Thymus (tissue), 11 donors: ENCODE results near the gene FCN1. TPM values are rescaled to one million over a fixed set of nuclear protein-coding genes. Genes with fewer than 3 reads are reported as not detected.
A peak's percentile ranks its signal among the peaks of the same experiment; 100 is the strongest.

ENCODE experiments used
- DNase-seq, 9 donors: peaks; one replicate each; pipeline ENCODE4 v3.0.0-alpha.2; 2013; ENCODE audit warnings: low spot score in 9 of 9, low read depth in 6 of 9, missing footprints in 1 of 9
- H3K27ac ChIP-seq, 2 donors: one replicate each; pipeline ENCODE4 v1.5.1; 2013; ENCODE audit warnings: control low read depth in 1 of 2, low read depth in 1 of 2, low read length in 1 of 2, mild to moderate bottlenecking in 1 of 2, moderate library complexity in 1 of 2
- H3K27me3 ChIP-seq, 2 donors: one replicate each; pipeline ENCODE4 v1.5.1; 2013; ENCODE audit warnings: low read length in 1 of 2; ENCODE audit not compliant: control insufficient read depth in 2 of 2, insufficient read depth in 1 of 2
- H3K36me3 ChIP-seq, 2 donors: one replicate each; pipeline ENCODE4 v1.5.1; 2013; ENCODE audit warnings: low read length in 1 of 2, mild to moderate bottlenecking in 1 of 2, moderate library complexity in 1 of 2; ENCODE audit not compliant: control insufficient read depth in 2 of 2, insufficient read depth in 2 of 2
- H3K4me1 ChIP-seq, 2 donors: one replicate each; pipeline ENCODE4 v1.5.1; 2013; ENCODE audit warnings: low read length in 2 of 2; ENCODE audit not compliant: control insufficient read depth in 2 of 2, insufficient read depth in 2 of 2
- H3K4me3 ChIP-seq, 2 donors: one replicate each; pipeline ENCODE4 v1.5.1; 2013; ENCODE audit warnings: low read length in 2 of 2, control low read depth in 1 of 2, mild to moderate bottlenecking in 1 of 2
- H3K9me3 ChIP-seq, 2 donors: one replicate each; pipeline ENCODE4 v1.5.1; 2013; ENCODE audit warnings: low read length in 1 of 2, mild to moderate bottlenecking in 1 of 2; ENCODE audit not compliant: control insufficient read depth in 2 of 2, insufficient read depth in 1 of 2
- WGBS: extraction: QIAGEN DNeasy Blood & Tissue Kit; methylation state at CpG from one replicate; pipeline ENCODE4 v1.1.7; 2013; 5-methylcytosine and 5-hydroxymethylcytosine counted together
- polyA plus RNA-seq: library from polyadenylated mRNA; stranded (reverse); fragments of 200-250 nt; gene quantifications from one replicate; pipeline ENCODE4 v1.2.3, GENCODE V29; 2013
- total RNA-seq: library from RNA; stranded (reverse); fragments of 120-200 nt; gene quantifications from one replicate; pipeline ENCODE4 v1.2.4, GENCODE V29; 2013
- donor health status: healthy.

The FCN1 gene
- total and polyA plus RNA-seq, 2 donors = 4.9 to 12.2 TPM

GRCh38 chr9:134896834-134897583 lies 20.7 kb downstream of the FCN1 start:
- Histone ChIP-seq H3K36me3 (no peaks in the 10 kb centered on the region), H3K27me3 (no peaks in the 10 kb centered on the region), H3K4me3 (no peak overlapping the region), H3K27ac (no peak overlapping the region), H3K9me3 (no peaks in the 10 kb centered on the region), H3K4me1 (peaks cover 0 to 19% of the 10 kb centered on the region in 2 donors)
- DNase-seq = no peak
- WGBS = 93% methylated on average over 14 of the region's 14 CpGs

- no peaks in the 10 kb centered on the region for H3K9me3 ChIP-seq
- peak in 1 of 9 donors; percentile 11 for DNase-seq
- peaks cover 0 to 22% of the 10 kb centered on the region in 2 donors for H3K4me1 ChIP-seq
- H3K36me3 ChIP-seq = no peaks in the 10 kb centered on the region
- H3K4me3 ChIP-seq = no peak overlapping the region
- H3K27ac ChIP-seq = peak overlapping the region in 1 of 2 donors; percentile 43
- no peaks in the 10 kb centered on the region for H3K27me3 ChIP-seq
- WGBS = 78% methylated on average over 14 of the region's 14 CpGs
These were observed 21.5 kb downstream of the FCN1 start for GRCh38 chr9:134895908-134896833.

DNA sequence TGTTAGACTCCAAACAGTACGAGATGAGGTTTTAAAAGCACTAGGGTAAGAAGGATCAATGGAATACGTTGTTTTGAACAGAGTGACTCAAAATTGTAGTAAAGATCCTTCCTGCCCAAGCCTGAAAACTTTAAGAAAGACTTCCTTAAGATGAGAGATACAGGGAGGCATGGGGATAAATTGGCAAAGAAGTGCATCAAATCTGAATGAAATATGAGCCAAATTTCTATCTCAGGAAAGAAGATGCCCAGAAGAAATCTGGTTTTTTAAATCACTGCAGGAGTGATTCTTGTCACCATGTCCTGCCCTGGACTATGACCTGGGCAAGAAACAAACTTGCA lies 22.2 kb downstream of the FCN1 start:
- H3K4me1 ChIP-seq = peaks cover 0 to 22% of the 10 kb centered on the region in 2 donors
- no peaks in the 10 kb centered on the region for H3K27me3 ChIP-seq
- no peak overlapping the region for H3K27ac ChIP-seq
- no peaks in the 10 kb centered on the region for H3K36me3 ChIP-seq
- 88% methylated on average over 2 of the region's 2 CpGs for WGBS
- H3K9me3 ChIP-seq = no peaks in the 10 kb centered on the region
- no peak for DNase-seq
- H3K4me3 ChIP-seq = no peak overlapping the region

GRCh38 chr9:134895097-134895496 lies 22.6 kb downstream of the FCN1 start:
- peaks cover 0 to 22% of the 10 kb centered on the region in 2 donors for H3K4me1 ChIP-seq
- H3K27ac ChIP-seq = no peak overlapping the region
- DNase-seq = no peak
- 78% methylated on average over 3 of the region's 3 CpGs for WGBS
- no peak overlapping the region for H3K4me3 ChIP-seq
- no peaks in the 10 kb centered on the region for H3K36me3 ChIP-seq
- H3K27me3 ChIP-seq = no peaks in the 10 kb centered on the region
- H3K9me3 ChIP-seq = no peaks in the 10 kb centered on the region

- no peaks in the 10 kb centered on the region for H3K27me3 ChIP-seq
- no peaks in the 10 kb centered on the region for H3K36me3 ChIP-seq
- H3K27ac ChIP-seq = no peak overlapping the region
- DNase-seq = no peak
- no peaks in the 10 kb centered on the region for H3K9me3 ChIP-seq
- 98% methylated on average over 7 of the region's 7 CpGs for WGBS
- no peak overlapping the region for H3K4me3 ChIP-seq
- peaks cover 0 to 24% of the 10 kb centered on the region in 2 donors for H3K4me1 ChIP-seq
These were observed 23.4 kb downstream of the FCN1 start for GRCh38 chr9:134894136-134894860.

- peaks cover 0 to 28% of the 10 kb centered on the region in 2 donors for H3K4me1 ChIP-seq
- no peak for DNase-seq
- no peaks in the 10 kb centered on the region for H3K36me3 ChIP-seq
- H3K4me3 ChIP-seq = no peak overlapping the region
- H3K27me3 ChIP-seq = no peaks in the 10 kb centered on the region
- 68% methylated on average over 7 of the region's 7 CpGs for WGBS
- H3K9me3 ChIP-seq = no peaks in the 10 kb centered on the region
- no peak overlapping the region for H3K27ac ChIP-seq
These were observed 24.8 kb downstream of the FCN1 start for GRCh38 chr9:134892820-134893420.

DNA sequence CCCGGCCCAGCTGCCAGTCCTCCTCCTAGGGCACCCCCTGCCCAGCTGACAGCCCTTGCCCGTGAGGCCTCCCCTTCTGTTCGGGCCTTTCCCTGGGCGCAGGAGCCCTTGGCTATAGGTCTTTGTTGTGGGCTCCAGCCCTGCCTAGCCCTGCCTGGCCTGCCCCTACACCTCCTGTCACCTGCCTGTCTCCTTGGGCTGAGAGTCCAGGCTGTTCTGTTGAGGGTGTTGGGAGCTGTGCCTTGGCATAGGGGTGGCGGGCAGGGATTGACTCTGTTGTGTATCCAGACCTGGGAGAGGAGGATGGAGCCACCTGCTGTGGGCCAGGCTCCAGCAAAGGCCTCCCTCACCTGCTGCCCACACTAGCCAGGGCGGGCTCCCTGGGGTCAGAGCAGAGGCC lies 25.5 kb downstream of the FCN1 start:
- no peaks in the 10 kb centered on the region for H3K9me3 ChIP-seq
- no peaks in the 10 kb centered on the region for H3K36me3 ChIP-seq
- H3K27me3 ChIP-seq = peaks cover 0 to 1% of the 10 kb centered on the region in 2 donors
- no peak for DNase-seq
- H3K4me3 ChIP-seq = no peak overlapping the region
- H3K27ac ChIP-seq = no peak overlapping the region
- H3K4me1 ChIP-seq = peaks cover 0 to 34% of the 10 kb centered on the region in 2 donors
- 81% methylated on average over 6 of the region's 6 CpGs for WGBS

DNA sequence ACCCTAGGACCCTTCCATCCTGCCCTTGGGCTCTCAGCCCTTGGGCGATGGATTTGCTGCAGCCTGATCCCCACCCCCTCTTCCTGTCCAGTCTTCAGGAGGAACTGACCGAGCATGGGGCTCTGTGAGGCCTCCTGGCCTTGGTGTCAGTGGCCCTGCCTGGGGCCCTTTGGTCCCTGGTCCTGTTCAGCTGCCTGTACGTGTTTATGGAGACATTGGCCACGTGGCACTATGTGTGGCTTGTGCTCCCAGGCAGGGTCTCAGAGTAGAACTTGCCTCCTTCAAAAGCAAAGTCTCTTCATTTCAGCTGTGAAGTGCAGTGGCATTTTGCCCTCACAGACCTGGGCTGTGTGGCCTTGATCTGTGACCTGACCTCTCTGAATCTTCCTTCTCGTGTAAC lies 26.0 kb downstream of the FCN1 start:
- WGBS = 88% methylated on average over 5 of the region's 5 CpGs
- no peak for DNase-seq
- H3K9me3 ChIP-seq = no peaks in the 10 kb centered on the region

More for the DNA sequence above, 26.0 kb downstream of the FCN1 start:
- Histone ChIP-seq H3K27ac (no peak overlapping the region), H3K27me3 (peaks cover 0 to 2% of the 10 kb centered on the region in 2 donors), H3K36me3 (no peaks in the 10 kb centered on the region), H3K4me3 (no peak overlapping the region), H3K4me1 (peaks cover 0 to 30% of the 10 kb centered on the region in 2 donors)
